Occipital lobe (tissue), 2 donors: Measurements from ENCODE around the gene EBP. TPM values are rescaled to one million over a fixed set of nuclear protein-coding genes. Genes with fewer than 3 reads are reported as not detected.
"Not testable (repeated sequence)": the region's sequence is repeated elsewhere in the genome, so short reads cannot be mapped to it uniquely, and the experiment has no call there.

ENCODE experiments used
- DNase-seq: peaks from one replicate; lab custom pipeline; 2025; lab: John Stamatoyannopoulos, UW
- total RNA-seq: library from RNA; depleted of rRNA; stranded (reverse); fragments of >200 nt; gene quantifications from one replicate; pipeline ENCODE4 v1.2.3, GENCODE V29; 2014

EBP gene
- total RNA-seq, 1 donor from 2014 or later: 43.5 TPM

DNA sequence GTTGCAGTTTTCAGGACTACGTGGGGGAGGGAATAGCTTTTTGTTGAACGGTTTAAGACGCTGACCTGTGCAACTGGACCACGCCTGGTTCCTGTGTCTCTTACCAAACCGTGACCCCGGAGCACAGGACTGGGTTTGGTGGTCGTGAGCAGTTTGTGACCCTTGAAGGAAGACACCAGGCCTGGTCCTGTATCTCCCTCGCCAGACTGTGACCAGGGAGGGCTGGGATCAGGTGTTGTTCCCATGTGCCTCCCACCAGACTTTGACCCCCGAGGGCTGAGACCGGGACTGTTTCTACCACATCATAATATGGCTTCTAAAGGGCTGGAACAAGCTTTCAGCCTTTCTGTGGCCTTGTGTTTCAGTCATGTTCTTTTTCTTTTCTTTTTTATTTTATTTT, 683 bp downstream of the EBP start:
- DNase-seq: no peak

DNA sequence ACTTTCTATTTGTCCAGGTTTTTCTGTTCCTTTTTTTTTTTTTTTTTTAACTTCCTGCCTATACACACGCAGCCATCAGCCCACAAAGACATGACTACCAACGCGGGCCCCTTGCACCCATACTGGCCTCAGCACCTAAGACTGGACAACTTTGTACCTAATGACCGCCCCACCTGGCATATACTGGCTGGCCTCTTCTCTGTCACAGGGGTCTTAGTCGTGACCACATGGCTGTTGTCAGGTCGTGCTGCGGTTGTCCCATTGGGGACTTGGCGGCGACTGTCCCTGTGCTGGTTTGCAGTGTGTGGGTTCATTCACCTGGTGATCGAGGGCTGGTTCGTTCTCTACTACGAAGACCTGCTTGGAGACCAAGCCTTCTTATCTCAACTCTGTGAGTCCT, 2.1 kb downstream of the EBP start:
- no peak for DNase-seq

DNA sequence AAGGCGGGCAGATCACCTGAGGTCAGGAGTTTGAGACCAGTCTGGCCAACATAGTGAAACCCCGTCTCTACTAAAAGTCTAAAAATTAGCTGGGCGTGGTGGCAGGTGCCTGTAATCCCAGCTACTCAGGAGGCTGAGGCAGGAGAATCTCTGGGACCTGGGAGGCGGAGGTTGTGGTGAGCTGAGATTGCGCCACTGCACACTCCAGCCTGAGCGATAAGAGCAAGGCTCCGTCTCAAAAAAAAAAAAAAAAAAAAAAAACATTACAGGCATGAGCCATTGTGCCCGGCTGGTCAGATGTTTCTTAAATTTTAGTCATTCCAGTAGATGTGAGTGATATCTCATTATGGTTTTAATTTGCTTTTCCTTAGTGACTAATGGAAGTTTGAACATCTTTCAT, 4.2 kb downstream of the EBP start:
- DNase-seq: not testable (repeated sequence)

DNA sequence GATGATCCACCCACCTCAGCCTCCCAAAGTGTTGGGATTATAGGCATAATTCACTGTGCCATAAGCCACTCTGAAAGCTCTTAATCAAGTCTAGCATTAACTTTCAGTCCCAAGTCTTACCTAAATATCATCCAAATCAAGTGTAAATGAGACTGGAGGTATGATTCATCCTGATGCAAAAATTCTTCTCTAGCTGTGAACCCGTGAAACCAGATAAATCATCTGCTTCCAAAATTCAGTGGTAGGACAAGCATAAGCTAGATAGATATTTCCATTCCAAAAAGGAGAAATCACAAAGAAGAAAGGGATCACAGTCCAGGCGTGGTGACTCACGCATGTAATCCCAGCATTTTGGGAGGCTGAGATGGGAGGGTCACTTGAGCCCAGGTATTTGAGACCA, 9.1 kb downstream of the EBP start:
- no peak for DNase-seq

DNA sequence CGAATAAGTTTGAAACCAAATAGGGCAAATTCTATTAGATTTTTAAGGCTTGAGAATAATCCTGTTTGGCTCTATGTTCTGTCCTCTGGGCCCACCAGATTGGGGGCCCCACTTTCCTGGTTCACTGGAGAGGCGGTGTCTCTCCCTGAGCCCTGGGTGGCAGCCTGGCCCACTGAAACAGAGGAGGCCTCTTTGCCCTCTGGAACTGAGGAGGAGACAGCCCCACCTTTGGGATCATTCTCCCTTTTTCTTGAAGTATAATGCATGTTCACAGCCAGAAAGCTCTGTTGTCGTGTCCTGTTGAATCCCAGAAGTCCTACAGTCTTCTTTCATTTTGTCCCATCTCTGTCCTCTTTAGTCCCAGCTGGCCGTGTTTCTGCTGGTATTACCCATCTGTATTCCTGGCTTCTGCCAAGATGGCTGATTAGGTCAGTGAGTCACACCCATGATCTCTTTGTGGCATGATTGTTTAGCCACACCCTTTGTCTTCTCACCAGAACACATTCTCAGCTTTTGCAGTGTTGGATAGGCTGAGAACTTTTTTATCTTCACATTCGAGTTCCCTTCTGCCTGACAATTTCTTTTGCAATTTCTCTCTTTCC, 9.9 kb downstream of the EBP start:
- DNase-seq: no peak

DNA sequence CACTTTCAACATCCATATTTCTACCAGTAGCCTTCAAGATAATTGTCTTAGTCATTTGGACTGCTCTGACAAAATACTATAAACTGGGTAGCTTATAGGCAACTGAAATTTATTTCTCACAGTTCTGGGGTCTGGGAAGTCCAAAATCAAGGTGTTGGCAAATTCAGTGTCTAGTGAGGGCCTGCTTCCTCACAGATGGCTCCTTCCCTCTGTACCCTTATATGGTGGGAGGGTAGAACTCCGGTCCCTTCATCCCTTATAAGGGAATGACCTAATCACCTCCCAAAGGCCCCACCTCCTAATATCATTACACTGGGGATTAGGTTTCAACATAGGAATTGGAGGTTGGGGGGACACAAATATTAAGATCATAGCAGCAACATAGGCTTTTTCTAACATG, 10.6 kb downstream of the EBP start:
- no peak for DNase-seq

DNA sequence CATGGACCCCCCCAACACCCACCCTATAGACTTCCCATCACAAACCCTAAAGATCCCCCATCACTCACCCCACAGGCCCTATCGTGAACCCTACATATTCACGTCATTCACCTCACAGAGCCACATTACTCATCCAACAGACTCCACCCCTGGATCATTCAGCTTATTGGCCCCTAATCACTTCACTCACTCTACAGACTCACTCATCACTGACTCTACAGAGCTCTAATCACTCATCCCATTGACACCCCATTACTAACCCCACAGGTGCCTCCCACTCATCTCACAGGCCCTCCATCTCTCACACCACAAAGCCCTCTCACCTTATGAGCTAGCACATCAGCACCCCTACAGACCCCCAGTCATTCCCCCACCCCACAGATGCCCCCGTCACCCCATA, 11.6 kb downstream of the EBP start:
- DNase-seq: no peak

DNA sequence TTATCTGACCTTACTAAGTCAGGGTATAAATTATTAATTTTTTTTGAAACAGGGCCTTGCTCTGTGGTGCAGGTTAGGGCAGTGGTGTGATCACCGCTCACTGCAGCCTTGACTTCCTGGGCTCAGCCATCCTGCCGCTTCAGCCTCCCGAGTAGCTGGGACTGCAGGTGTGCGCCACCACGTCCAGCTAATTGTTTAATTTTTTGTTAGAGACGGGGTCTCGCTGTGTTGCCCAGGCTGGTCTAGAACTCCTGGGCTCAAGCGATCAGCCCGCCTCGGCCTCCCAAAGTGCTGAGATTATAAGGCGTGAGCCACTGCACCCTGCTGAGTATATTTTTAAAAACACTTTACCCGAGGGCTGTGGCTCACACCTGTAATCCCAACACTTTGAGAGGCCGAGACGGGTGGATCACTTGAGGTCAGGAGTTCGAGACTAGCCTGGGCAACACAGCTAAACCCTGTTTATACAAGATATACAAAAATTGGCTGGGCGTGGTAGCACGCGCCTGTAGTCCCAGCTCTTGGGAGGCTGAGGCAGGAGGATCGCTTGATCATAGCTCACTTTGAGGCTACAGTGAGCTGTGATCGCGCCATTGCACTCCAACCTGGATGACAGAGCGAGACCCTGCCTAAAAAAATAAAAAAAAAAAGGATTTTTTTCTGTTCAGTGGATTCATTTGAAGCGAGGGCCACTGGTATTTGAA, 17.2 kb downstream of the EBP start:
- DNase-seq: no peak

DNA sequence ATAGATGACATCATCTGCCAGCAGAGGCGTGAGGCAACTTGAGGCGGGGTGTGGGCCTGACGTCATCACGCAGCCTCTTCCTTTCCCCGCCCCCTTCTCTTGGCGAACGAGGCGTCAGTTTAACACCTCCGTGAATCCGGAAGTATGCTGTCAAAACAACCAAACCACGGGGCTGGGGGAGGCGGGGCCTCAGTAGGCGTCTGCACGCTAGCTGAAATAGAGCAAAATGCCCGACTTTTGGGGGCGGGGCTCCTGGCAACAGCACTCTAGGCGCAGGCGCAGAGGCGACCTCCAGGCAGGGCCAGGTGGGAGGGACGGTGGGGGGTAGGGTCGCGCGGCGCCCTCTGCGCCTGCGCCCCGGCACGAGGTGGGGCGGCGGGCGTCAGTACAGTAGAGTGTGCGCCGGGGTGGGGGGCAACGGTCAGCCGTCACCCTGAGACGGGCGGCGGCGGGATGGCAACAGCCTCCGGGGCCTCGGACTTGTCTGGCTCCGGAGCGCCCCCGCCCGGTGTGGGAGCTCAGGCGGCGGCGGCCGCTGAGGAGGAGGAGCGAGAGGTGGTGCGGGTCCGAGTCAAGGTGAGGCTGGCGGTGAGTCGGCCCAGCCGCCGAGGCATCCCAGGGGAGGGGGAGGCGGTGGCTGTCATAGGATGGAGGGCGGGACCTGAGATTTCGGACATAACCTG, 17.9 kb downstream of the EBP start, which contains the start of gene TBC1D25:
Gene TBC1D25 (plus strand): TSS at position 370 of the 683 bp plus-strand sequence. CDS start 84 bp downstream, at position 454.
- peak; percentile 85 for DNase-seq

DNA sequence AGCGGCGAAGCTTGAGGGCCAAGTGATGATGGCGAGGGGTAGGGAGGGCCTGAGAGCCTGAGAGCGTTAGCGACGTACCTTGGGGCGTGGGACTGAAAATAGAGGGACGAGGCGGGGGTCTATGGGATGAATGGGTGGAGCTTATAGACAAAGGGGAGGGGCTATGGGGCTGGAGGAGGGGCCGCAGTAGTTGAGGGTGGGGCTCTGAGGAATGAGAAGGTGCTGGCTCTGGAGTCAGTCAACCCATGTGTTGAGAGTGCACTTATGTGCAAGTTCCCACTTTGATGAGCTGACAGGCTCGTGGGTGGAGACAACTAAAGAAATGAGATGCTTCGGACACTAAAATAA, 18.4 kb downstream of the EBP start:
- no peak for DNase-seq

DNA sequence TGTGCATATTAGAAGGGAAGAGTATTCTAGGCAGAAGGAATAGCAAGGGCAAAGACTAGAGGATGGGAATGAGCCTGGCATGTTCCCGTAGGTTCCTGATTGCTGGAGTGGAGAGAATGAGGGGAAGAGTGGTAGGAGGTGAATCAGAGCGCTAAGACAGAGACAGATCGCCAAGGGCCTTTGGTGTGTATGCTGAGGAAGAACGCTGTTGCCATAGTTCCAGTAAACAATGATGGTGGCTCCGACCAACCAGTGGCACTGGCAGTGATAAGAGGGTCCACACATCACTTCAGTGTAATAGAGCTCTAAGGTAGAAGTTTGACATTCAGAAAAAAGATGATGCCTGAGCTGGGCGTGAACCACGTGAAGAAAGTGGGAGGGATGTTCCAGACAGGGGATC, 18.9 kb downstream of the EBP start:
- no peak for DNase-seq

DNA sequence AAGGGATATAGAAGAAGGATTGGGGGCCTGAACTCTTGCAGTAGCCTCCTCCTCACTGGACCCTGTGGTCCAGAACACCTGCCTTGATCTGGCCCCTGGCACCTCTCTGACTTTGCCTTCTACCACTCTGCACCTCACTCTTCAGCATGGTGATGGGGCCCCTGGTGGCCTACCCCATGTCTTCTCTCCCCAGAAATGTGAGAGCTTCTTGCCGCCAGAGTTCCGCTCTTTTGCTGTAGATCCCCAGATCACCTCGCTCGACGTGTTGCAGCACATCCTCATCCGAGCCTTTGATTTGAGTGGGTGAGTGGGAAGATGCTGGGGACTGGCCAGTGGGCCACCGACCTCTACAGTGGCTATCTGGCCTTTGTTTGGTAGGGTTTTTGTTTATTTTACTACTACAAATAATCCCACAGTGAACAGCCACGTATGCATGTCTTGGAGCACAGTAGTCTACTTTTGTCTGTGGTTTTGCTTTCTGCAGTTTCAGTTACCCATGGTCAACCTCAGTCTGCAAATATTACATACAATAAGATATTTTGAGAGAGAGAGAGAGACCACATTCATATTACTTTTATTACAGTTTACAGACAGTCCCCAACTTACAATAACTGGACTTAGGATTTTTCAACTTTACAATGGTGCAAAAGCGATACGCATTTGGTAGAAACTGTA, 19.7 kb downstream of the EBP start:
- DNase-seq: no peak

DNA sequence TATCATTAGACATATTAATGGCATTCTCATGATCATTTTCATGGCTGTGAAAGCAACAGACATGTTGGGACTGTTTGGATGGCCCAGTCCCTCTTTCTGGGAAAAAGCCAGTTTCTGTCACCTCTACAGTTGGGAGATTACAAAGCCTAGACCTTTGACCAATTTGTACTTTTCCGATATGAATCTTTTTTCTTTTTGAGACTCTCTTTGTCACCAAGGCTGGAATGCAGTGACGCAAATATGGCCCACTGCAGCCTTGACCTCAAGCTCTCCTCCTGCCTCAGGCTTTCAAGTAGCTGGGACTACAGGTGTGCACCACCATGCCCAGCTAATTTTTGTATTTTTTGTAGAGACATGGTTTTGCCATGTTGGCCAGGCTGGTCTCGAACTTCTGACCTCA, 27.3 kb downstream of the EBP start:
- no peak for DNase-seq

DNA sequence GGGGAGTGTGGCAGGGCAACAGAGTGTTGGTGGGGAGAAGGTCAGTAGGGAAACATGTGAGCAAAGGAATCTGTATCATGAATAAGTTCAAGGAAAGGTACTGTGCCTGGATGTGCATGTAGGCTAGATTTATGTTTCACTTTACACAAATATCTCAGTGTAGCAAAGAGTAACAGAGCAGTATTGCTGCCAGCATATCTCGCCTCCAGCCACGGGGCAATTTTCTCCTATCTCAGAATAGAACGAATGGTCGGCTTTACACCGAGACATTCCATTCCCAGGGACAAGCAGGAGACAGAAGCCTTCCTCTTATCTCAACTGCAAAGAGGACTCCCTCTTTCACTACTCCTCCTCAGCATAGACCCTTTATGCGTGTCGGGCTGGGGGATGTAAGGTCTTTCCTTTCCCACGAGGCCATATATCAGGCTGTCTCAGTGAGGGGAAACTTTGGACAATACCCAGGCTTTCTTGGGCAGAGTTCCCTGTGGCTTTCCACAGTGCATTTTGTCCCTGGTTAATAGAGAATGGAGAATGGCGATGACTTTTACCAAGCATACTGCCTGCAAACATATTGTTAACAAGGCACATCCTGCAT, 34.2 kb downstream of the EBP start:
- DNase-seq: not testable (repeated sequence)

DNA sequence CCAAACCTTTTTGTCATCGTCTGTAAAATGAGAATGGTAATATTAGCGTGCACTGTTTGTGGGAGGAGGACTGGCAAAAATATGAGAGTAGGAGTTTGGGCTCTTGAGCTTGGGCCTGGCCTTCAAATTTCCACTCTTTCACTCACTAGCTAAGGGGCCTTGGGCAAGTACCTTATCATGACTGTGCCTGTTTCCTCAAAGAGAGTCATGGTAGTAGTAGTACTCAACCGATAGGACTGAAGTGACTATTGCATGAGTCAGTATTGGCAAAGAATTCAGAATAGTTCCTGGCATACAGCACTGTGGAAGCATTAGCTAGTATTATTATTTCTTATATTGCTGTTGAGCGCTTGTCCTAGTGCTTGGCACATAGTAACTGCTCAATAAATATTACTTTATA, 36.7 kb downstream of the EBP start:
- no peak for DNase-seq

DNA sequence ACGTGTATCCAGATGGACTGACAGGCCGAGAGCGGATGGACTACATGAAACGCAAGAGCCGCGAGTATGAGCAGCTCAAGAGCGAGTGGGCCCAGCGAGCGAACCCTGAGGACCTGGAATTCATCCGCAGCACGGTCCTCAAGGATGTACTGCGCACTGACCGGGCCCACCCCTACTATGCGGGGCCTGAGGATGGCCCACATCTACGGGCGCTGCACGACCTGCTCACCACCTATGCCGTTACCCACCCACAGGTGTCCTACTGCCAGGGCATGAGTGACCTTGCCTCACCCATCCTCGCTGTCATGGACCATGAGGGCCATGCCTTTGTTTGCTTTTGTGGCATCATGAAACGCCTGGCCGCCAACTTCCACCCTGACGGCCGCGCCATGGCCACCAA, 38.0 kb downstream of the EBP start:
- no peak for DNase-seq

DNA sequence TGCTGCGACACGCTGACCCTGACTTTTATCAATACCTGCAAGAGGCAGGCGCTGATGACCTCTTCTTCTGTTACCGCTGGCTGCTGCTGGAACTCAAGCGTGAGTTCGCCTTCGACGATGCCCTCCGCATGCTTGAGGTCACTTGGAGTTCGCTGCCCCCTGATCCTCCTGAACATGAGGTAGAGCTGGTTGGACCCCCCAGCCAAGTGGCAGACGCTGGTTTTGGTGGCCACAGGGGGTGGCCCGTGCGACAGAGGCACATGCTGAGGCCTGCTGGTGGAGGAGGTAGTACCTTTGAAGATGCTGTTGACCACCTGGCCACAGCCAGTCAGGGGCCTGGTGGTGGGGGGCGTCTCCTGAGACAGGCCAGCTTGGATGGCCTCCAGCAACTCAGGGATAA, 38.4 kb downstream of the EBP start:
- DNase-seq: no peak

DNA sequence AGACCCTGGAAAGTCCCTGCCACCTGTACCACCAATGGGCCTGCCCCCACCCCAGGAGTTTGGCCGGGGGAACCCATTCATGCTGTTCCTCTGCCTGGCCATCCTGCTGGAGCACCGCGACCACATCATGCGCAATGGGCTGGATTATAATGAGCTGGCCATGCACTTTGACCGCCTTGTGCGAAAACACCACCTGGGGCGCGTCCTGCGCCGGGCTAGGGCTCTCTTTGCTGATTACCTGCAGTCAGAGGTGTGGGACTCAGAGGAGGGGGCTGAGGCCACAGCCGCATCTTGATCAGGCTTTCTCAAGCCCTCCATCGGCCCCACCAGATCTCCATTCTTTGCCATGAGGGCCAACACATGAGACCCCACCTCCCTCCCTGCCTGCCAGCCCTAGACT, 39.1 kb downstream of the EBP start:
- DNase-seq: no peak

DNA sequence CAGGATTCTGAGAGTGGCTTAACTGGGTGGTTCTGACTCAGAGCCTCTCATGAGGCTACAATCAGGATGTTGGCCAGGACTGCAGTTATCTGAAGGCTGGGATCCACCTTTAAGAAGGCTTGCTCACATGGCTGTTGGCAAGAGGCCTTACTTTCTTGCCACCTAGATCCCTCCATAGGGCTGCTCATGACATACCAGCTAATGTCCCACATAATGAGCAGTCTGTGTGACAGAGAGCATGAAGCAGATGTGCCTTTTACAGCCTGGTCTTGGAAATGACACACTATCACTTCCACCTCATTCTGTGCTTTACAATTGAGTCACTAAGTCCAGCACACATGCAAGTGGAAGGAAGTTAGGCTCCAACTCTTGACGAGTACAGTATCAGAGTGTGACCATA, 48.4 kb downstream of the EBP start:
- DNase-seq: no peak

DNA sequence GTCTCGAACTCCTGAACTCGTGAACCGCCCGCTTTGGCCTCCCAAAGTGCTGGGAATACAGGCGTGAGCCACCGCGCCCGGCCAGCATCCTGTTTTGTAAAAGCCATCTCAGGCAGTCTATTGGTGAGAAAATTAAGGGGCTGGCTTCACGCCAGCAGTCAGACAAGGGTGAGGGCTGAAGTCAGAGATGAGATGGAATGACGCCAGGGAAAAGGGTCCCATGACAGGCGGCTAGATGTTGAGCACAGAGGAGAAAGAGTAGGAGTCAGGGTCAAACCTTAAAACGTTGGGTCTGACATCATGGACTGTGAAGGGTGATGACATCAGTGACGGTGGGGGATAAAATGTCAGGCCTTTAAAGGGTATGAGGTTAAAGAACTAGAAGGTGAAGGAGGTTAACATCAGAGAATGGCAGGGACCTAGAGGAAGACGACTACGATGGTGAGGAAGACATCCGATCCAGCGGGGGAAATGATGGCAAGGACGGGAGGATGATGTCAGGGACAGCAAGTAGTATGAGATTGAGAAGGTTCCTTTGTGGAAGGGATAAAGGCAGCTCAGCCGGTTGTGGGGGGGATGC, 52.2 kb downstream of the EBP start:
- no peak for DNase-seq
